ENCODE results near the gene PKN1.

PKN1 gene

GRCh38 chr19:14409146-14410023 lies 23.7 kb upstream of the PKN1 start:
- no peak for TF ChIP-seq CTCF (IDR thresholded peaks at IDR 0.05; ENCODE audit: insufficient read depth, low read length, poor library complexity, severe bottlenecking)
- no peak for DNase-seq (ENCODE audit: extremely low read depth, insufficient read length)
- Histone ChIP-seq H3K36me3 (ENCODE audit: control insufficient read depth, insufficient read depth, low read length) (peaks cover 73% of the 10 kb centered on the region), H3K4me3 (replicated peaks; ENCODE audit: low read depth, low read length) (no peak overlapping the region), H3K27me3 (replicated peaks; ENCODE audit: control insufficient read depth, insufficient read depth, low read length) (no peaks in the 10 kb centered on the region)

DNA sequence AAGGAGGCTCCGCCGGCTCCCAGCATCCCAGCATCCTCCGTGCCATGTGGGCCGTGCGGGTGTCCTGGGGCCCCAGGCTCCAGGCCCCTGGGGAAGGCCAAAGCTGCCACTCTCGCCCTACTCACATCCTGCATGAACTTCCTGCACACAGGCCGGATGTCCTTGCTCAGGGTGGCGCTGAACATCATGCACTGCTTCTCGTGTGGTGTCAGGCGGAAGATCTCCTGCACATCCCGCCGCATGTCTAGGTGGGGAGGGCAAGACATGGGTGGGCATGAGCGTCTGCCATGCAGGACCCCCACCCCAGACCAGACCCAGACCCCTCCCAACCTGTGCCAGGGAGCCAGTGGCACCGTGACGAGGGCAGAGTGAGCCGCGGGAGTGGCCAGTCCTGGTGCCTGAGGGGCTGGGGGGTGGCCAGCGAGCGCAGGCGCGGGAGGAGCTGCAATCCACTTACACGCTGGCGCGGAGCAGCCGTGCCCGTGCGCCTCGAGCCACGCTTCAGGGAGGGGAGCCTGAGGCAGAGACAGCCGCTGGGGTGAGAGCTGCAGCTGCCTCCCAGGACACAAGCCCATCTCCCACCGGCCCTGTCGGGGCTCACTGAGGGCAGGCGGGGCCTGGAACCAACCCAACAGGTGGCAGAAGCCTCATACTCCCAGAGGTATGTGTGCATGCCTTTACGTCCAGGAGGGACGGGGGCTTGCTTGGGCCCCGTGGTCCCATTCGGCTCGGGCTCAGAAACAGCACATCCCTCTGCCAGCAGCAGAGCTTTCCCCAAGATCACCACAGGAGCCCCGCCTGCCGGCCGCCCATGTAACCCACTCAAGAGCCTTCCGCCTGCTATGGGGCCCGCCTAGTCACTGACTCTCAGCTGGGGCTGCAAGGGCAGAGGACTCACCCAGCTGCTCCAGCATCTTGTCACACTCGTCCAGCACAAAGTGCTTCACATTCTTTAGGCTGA lies 22.7 kb upstream of the PKN1 start:
- no peak for TF ChIP-seq CTCF (IDR thresholded peaks at IDR 0.05; ENCODE audit: insufficient read depth, low read length, poor library complexity, severe bottlenecking)
- Histone ChIP-seq H3K27me3 (replicated peaks; ENCODE audit: control insufficient read depth, insufficient read depth, low read length) (no peaks in the 10 kb centered on the region), H3K4me3 (replicated peaks; ENCODE audit: low read depth, low read length) (no peak overlapping the region), H3K36me3 (ENCODE audit: control insufficient read depth, insufficient read depth, low read length) (peaks cover 67% of the 10 kb centered on the region)
- no peak for DNase-seq (ENCODE audit: extremely low read depth, insufficient read length)

DNA sequence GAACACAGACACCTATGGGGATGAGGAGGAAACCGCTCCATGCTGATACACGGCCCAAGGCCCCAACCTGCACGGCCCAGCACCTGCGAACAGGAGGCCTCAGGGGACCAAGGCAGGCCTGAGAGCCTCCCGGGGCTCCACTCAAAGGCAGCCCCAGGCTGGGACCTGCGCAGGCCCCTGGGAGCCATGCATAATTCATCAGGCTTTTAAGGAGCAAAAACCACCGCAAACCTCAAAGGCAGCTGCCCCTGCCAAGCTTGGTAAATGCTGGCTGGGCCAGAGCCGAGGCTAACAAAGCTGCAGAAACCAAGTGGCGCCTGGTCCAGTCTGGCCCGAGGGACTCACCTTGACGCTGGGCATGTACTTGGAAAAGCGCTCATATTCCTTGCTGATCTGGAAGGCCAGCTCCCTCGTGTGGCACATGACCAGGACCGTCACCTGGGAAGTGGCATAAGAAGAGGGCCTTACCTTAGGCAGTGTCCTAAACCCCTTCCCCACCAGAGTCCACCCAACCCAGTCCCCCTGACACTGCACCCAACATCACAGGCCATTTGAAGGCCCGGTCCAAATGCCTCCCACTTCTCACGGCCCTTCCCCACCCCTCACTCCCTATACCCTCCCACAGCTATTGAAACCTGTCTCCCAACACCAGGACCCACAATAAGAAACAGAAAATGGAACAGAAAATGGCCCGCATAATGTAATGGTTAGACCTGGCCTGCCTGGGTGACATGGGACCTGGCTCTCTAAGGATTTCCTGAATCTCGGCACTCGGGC lies 21.8 kb upstream of the PKN1 start:
- no peak for TF ChIP-seq CTCF (IDR thresholded peaks at IDR 0.05; ENCODE audit: insufficient read depth, low read length, poor library complexity, severe bottlenecking)
- Histone ChIP-seq H3K4me3 (replicated peaks; ENCODE audit: low read depth, low read length) (no peak overlapping the region), H3K27me3 (replicated peaks; ENCODE audit: control insufficient read depth, insufficient read depth, low read length) (no peaks in the 10 kb centered on the region), H3K36me3 (ENCODE audit: control insufficient read depth, insufficient read depth, low read length) (peaks cover 65% of the 10 kb centered on the region)
- DNase-seq (ENCODE audit: extremely low read depth, insufficient read length), result no peak

GRCh38 chr19:14411938-14412245 lies 21.2 kb upstream of the PKN1 start:
- Histone ChIP-seq H3K27me3 (replicated peaks; ENCODE audit: control insufficient read depth, insufficient read depth, low read length) (no peaks in the 10 kb centered on the region), H3K36me3 (ENCODE audit: control insufficient read depth, insufficient read depth, low read length) (peaks cover 63% of the 10 kb centered on the region), H3K4me3 (replicated peaks; ENCODE audit: low read depth, low read length) (no peak overlapping the region)
- no peak for TF ChIP-seq CTCF (IDR thresholded peaks at IDR 0.05; ENCODE audit: insufficient read depth, low read length, poor library complexity, severe bottlenecking)
- no peak for DNase-seq (ENCODE audit: extremely low read depth, insufficient read length)

GRCh38 chr19:14412324-14412995 lies 20.6 kb upstream of the PKN1 start:
- no peaks in the 10 kb centered on the region for H3K27me3 ChIP-seq (replicated peaks; ENCODE audit: control insufficient read depth, insufficient read depth, low read length)
- DNase-seq (ENCODE audit: extremely low read depth, insufficient read length), result no peak
- no peak for TF ChIP-seq CTCF (IDR thresholded peaks at IDR 0.05; ENCODE audit: insufficient read depth, low read length, poor library complexity, severe bottlenecking)
- H3K4me3 ChIP-seq (replicated peaks; ENCODE audit: low read depth, low read length), result no peak overlapping the region
- peaks cover 58% of the 10 kb centered on the region for H3K36me3 ChIP-seq (ENCODE audit: control insufficient read depth, insufficient read depth, low read length)
